HUDEP-2 (cell line): ENCODE results near the gene CEACAM21.
A peak's percentile ranks its signal among the peaks of the same experiment; 100 is the strongest.

Experiments
- DNase-seq, 76 experiments: peaks; one replicate each; lab custom pipeline; 2025; ENCODE audit not compliant: unreplicated experiment in 76 of 76; lab: John Stamatoyannopoulos, UW

Gene CEACAM21

DNA sequence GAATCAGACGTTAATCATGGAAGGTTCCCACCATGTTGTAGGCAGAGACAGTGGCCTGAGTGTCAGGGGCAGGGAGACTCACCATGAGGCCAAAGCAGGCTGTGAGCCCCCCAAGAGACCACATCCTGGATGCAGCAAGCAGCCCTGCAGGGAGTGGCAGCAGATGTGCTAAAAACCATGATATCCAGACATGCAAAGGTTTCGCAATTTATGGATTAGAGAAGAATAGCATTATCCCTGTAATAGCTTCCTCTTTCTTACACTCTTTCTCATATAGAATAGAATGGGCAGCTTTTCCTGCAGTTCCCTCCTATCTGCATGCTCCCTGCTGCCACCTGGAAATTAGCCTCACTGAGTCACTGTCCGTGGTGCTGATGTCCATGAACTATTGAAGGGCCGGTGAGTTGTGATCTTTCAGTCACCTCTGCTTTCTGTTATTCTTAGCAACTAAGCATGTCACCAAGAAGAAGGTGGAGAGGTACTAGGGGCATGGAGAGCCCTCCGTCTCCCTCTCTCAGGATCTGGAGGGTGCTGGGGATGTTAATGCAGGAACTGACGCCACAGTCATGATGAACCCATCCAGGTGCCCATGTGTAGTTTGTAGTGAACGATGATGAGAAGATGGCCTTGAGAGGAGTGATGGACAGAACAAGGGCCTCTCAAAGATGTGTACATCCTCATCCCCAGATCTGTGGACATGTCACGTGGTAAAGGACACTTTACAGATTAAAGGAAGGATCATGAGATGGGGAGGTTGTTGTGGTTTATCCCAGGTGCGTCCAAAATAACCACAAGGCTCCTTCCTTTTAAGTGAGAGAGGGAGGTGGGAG lies 41.0 kb downstream of the CEACAM21 start:
- peak in 13 of 76 experiments; percentile 1 to 38 (median 8) for DNase-seq

DNA sequence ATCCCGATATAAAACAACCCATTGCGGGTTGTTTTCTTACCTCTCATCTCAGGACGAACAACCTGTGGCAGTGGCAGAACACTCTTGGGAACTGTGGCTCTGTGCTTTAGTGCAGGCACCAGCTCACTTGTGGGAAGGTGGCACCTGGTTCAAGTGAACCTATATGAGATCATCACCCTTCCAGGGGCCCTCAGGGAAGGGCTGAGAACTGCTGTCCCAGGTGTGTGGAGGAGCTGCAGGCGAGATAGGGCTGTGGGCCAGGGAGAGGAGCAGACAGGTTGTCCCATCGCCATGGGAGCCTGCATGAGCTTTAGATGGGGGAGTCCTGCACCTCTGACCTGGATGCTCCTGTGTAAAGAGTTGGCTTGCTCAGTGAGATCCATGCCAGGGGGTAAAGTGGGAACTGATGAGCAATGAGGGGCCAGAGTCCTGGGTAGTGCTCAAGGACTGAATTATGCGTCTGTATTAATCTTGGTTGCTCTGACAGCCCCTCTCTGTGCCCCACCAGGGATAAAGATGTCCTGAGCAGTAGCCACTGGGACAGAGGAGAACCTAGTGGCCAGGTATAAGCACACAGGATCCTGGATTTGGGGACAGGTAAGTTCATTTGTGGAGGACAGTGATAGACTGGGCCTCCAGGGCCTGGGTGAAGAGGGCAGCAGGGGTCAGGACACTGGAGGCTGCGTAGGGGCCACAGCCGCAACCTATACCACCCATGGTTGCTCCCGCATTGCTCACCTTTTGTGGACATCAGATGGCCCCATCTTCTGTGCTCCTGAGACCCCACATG lies 42.2 kb downstream of the CEACAM21 start:
- DNase-seq, result no peak

GRCh38 chr19:41619018-41619556 lies 43.1 kb downstream of the CEACAM21 start:
- DNase-seq, result no peak

DNA sequence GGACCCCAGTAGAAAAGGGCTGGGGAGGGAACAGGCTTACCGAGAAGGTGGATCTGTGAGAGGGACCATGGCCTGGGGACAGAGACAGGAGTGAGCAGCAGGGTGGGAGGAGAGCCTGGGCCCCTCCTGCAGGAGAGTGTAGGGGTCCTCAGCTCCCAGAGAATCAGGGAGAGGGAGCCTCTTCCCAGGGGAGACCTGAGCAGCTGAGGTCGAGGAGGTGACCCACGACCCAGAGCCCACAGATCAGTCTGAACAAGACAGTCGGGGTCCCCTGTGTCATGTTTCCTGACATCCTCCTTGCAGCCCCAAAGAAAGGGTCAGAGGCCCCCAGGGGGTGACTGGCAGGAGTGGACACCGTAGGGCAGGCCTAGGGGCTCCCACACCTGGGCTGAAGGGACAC lies 44.2 kb downstream of the CEACAM21 start:
- DNase-seq, result no peak

DNA sequence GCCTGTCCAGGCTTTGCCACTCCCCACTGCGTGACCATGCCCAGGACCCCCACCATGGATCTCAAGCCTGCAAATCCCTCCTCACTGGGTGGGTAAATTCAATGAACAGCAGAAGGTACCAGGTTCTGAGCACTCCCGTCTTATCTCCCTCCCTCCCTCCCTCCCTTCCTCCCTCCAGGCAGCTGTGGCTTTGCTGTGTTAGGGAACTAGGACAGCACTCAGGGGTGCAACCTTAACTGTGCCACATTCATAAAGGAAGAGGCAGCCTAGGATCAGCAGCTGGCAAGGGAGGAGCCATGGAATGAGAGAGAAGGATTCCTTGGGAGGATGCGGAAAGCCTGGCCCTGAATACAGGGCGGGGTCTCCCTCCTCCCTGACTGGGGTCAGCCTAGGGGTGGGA lies 45.3 kb downstream of the CEACAM21 start:
- no peak for DNase-seq

DNA sequence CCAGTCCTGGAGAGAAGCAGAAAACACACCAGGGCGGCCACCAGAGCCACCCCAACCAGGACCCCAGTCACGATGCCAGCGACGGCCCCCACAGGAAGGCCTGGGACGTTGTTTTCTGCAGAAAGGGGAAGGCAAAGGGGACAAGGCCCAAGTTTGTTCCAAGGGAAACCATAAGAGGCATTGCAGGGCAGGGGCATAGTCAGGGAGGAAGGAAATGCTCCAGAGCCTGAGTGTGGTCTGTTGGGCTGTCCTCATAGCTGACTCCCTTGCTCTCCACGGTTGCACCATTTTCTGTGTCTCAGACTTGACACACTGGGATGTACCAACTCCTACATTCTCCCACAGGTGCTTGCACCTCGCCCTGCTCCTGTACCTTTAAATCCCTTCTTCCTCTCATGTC lies 45.7 kb downstream of the CEACAM21 start:
- DNase-seq, result no peak

GRCh38 chr19:41623360-41623759 lies 47.4 kb downstream of the CEACAM21 start:
- no peak for DNase-seq

- DNase-seq, result no peak
Observed at GRCh38 chr19:41624515-41624914, 48.5 kb downstream of the CEACAM21 start.

- no peak for DNase-seq
Observed at GRCh38 chr19:41624937-41625336, 49.0 kb downstream of the CEACAM21 start.

DNA sequence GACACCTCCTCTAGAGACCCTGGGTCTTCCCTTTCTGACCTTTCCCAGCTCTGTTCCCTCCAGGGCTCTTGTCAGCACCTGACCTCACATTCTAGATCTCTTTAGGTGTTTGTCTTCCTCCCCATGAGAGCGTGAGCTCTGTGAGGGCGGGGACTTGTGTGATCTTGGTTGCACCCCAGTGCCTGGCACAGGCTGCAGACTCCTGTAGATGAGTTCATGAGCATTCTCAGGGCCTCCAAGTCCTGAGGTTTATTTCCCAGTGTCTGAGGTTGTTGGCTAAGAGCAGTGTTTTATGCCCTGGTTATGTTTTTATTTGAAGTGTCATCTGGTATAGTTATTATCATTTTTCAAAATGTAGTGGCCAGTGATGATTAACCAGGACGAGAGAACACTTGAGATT lies 50.3 kb downstream of the CEACAM21 start:
- DNase-seq, result no peak

DNA sequence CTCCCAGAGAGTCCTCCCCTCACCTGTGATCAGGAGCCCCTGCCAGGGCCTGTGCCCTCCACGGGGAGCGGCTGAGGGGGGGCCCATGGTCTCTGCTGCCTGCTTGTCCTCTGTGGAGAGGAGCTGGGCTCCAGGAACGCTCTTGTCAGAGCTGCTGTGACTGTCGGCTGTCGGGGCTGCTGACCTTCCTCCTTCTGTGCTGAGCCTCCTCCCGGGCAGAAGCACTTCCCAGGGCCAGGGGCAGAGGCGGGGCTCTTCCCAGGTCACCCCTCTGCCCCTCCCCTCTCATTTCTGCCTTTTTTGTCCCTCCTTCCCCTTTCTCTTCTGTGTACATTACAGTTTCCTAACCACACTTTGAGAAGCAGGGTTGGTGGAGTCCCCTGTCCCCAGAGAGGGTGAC lies 50.9 kb downstream of the CEACAM21 start, which contains the start of gene CEACAM4:
TSS of gene CEACAM4 (minus strand) at position 198 of the 400 bp plus-strand sequence. CDS start at position 87, 111 bp downstream.
- DNase-seq, result no peak

GRCh38 chr19:41627966-41628675 lies 52.2 kb downstream of the CEACAM21 start:
- no peak for DNase-seq
